Effector CD8-positive, alpha-beta T cell (primary cell): ENCODE measurements around the gene SPOP.
"Not testable (repeated sequence)": the region's sequence is repeated elsewhere in the genome, so short reads cannot be mapped to it uniquely, and the experiment has no call there.

Source experiments
- DNase-seq: peaks from one replicate; lab custom pipeline; 2025; lab: John Stamatoyannopoulos, UW

SPOP gene

DNA sequence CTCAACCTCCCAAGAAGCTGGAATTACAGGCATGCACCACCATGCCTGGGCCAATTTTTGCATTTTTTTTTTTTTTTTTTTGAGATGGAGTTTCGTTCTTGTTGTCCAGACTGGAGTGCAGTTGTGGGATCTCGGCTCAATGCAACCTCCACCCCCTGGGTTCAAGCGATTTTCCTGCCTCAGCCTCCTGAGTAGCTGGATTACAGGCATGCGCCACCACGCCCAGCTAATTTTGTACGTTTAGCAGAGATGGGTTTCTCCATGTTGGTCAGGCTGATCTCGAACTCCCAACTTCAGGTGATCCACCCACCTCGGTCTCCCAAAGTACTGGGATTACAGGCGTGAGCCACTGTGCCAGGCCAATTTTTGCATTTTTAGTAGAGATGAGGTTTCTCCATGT lies 127.1 kb downstream of the SPOP start:
- DNase-seq: not testable (repeated sequence)

- no peak for DNase-seq
Observed at GRCh38 chr17:49549691-49550678, 127.9 kb downstream of the SPOP start.

GRCh38 chr17:49549311-49549605 lies 128.6 kb downstream of the SPOP start:
- no peak for DNase-seq
